GM19324 (cell line): ENCODE data around the gene SLC25A44.

Experiments used
- ATAC-seq: cut with Tn5 transposase; IDR thresholded peaks from one replicate; pipeline ENCODE4 v1.9.1; 2021; ENCODE audit warnings: mild to moderate bottlenecking, moderate library complexity; ENCODE audit not compliant: unreplicated experiment, low FRiP score

SLC25A44 gene

DNA sequence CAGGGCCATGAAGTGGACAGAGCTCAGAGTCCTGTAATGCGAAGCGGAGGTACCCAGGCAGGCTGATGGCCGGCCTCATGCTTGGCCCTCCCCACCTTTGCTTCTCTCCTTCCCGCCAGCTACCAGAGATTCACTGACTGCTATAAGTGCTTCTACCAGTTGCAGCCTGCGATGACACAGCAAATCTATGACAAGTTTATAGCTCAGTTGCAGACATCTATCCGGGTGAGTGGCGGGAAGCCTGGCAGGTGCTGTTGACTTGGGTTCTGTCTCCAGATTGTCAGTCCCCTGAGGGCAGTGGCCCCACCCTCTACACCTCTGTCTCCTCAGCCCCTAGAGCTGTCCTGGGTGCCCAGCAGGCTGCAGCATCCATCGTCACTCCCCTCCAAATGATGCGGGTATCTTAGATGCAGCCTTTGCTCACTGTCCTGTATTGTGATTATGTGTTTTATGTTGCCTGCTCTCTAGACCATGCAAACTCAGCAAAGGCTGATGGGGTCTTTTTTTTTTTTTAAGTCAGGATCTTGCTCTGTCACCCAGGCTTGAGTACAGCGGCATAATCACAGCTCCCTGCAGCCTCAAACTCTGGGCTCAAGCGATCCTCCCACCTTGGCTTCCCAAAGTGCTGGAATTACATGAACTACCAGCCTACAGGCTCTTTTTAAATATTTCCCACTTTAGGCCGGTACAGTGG, 38.4 kb downstream of the SLC25A44 start:
- ATAC-seq = no peak

DNA sequence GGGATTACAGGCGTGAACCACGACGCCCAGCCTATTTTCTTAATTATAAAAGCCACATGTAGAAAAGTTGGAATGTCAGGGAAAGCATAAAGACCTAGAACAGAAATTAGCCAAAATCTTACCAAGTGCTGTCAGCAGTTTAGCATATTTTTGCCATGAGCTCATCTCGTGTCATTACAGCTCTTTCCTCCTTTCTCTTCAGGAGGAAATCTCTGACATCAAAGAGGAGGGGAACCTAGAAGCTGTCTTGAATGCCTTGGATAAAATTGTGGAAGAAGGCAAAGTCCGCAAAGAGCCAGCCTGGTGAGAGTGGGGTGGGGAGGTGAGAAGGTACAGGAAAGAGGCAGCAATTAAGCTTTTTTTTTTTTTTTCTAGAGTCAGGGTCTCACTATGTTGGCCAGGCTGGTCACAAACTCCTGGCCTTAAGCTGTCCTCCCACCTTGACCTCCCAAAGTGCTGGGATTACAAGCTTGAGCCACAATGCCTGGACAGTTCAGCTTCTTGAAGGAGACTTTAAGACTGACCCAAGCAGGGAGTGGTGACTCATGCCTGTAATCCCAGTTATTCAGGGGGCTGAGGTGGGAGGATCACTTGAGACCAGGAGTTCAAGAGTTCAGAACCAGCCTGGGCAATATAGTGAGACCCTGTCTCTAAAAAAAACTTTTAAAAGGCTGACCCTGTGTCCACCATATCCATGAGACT, 39.7 kb downstream of the SLC25A44 start:
- ATAC-seq = no peak

- no peak for ATAC-seq
These were observed 42.3 kb downstream of the SLC25A44 start for GRCh38 chr1:156236164-156236563.

DNA sequence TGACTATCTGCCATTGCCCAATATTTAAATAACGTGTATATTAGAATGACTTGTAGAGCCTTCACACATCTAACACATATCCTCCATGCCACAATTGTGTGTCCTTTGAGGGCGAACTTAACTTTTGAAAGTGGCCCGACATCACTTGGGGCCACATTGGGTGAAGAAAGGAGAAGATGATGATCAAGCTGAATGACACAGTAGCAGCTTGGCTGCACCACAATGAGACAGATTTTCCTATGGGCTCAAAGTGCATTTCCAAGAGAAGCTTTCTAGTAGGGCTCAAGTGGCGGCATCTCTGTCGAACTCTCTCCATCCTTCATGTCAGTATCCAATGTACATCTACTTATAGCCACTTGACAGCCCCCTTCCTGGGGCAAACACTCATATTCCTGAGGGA, 44.3 kb downstream of the SLC25A44 start:
- ATAC-seq = no peak

DNA sequence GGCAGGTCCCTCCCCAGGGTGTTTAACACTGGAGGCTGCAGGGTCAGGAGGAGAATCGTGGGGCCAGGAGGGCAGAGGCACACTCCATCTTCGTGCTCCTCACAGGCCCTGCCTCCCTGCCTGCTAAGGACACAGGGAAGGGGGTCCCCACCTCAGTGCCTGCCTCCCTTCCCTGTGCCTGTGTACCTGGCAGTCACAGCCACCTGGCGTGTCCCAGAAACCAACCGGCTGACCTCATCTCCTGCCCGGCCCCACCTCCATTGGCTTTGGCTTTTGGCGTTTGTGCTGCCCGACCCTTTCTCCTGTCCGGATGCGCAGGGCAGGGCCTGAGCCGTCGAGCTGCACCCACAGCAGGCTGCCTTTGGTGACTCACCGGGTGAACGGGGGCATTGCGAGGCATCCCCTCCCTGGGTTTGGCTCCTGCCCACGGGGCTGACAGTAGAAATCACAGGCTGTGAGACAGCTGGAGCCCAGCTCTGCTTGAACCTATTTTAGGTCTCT, 47.5 kb downstream of the SLC25A44 start:
- ATAC-seq = no peak

DNA sequence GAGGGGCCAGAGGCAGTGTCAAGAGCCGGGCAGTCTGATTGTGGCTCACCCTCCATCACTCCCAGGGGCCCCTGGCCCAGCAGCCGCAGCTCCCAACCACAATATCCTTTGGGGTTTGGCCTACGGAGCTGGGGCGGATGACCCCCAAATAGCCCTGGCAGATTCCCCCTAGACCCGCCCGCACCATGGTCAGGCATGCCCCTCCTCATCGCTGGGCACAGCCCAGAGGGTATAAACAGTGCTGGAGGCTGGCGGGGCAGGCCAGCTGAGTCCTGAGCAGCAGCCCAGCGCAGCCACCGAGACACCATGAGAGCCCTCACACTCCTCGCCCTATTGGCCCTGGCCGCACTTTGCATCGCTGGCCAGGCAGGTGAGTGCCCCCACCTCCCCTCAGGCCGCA, 48.0 kb downstream of the SLC25A44 start, which contains the start of gene BGLAP:
BGLAP (plus strand) TSS at position 259 of the 400 bp plus-strand sequence; CDS start at position 307, 48 bp downstream.
- no peak for ATAC-seq

DNA sequence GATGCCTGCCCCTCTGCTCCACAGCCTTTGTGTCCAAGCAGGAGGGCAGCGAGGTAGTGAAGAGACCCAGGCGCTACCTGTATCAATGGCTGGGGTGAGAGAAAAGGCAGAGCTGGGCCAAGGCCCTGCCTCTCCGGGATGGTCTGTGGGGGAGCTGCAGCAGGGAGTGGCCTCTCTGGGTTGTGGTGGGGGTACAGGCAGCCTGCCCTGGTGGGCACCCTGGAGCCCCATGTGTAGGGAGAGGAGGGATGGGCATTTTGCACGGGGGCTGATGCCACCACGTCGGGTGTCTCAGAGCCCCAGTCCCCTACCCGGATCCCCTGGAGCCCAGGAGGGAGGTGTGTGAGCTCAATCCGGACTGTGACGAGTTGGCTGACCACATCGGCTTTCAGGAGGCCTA, 48.8 kb downstream of the SLC25A44 start:
- no peak for ATAC-seq

DNA sequence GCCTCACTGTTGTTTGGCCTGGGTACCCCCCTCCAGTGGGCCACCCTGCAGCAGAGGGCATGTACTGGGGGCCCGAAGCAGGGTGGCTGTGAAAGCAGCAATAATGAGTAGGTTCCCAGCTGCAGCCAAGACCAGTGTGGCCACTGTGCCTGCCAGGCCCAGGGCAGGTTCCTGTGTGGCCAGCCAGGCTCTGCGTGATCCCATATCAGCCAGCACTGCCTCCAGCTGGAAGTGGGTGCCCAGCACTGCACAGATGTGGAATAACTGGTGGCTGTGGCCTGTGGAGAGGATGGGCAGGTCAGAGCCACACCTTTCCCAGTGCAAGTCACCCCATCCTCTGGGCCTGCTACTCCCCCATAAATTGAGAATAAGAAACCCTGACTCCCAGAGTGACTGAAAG, 50.2 kb downstream of the SLC25A44 start:
- no peak for ATAC-seq

DNA sequence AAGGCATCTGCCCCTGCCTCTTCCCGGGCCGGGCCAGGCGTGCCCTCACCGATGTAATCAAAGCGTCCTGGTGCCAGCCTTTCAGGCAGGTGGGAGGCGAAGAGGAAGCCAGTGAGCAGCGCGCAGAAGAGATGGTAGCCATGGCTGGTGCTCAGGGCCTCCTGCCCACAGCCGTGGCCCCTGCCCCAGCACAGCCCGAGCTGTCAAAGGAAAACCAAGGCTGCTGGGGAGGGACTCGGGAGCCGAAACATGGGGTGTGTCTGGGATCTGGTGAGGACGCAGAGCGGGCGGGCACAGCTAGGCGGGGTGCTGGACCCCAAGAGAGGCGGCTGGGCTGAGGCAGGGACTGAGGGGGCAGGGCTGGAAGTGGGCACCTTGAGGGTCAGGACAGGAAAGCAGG, 50.8 kb downstream of the SLC25A44 start:
- no peak for ATAC-seq

DNA sequence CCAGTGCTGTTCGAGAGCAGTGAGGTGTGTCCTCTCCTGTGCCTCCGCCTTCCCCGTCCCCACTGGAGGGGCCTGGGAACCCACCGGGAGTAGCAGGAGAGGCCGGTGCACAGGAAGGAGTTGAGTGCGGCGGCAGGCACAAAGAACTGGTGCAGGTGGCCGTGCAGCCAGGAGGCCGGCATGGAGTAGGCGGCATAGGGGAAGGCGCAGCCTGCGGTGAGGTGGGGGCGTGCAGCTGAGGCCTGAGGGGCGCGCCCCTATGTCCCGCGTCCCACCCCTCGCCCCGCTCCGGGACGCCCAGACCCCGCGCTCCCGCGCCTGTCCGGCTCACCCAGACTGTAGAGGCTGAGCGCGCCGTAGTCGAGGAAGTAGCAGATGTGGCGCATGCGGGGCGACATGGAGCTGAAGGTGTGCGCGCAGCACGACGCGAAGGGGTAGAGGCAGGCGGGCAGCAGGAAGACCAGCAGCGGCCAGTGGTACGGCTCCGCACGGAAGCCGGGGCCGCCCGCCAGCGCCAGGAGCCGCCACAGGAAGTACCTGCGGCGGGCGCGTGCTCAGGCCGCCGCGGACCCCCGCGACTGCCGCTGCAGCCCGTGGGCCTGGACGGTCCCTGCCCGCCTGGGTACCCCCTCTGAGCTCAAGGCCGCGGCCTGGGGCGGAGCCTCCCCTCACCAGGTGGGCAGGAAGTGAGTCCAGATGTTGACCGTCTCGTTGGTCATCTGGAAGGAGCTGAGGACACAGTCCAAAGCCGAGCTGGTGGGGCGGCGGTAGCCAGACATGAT, 51.7 kb downstream of the SLC25A44 start:
- ATAC-seq = no peak

DNA sequence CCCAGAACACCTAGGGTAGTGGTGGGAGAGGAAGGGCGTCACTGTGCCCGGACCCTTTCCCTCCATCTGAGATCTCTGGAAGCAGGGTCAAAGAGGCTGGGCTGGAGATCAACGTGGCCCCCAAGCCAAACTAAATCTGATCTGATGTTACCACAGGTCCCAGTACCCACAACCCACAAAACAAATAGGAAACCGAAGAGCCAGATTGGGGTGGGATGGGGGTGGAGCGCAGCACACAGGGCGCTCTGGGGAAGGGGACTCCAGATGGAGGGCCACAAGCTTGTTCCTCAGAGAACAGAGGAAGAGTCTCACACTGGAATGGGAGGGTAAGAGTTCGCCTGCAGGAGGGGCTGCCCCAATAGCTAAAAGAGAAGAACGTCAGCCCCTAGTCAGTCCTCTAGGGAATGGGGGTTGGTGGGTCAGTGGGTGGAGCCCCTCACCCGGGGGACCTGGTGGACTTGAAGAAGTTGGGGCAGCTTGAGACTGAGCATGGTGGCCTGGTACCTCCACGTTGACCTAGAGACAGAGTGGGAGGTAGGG, 52.4 kb downstream of the SLC25A44 start:
- ATAC-seq = no peak

GRCh38 chr1:156246781-156247459, 53.0 kb downstream of the SLC25A44 start:
- no peak for ATAC-seq

GRCh38 chr1:156247460-156248322, 53.8 kb downstream of the SLC25A44 start, which contains the start of gene PAQR6:
TSS of gene PAQR6 (minus strand) at chr1:156248056. CDS start at chr1:156246731, 1,325 bp downstream.
- ATAC-seq = no peak

DNA sequence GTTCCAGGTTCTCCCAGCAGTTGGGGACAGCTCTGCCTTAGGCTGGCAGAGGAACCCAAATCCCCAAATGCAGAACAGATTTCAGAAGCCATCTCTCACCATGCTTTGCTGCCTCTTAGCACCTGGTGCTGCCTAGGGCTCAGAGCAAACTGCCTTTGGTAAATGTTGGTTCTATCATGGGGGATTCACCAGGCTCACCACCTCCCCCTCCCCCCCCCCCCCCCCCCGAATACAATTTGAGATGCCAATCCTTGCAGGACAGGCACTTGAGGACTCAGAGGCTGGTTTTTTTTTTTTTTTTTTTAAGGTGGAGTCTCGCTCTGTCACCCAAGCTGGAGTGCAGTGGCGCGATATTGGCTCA, 54.4 kb downstream of the SLC25A44 start:
- no peak for ATAC-seq

- no peak for ATAC-seq
These were observed 55.7 kb downstream of the SLC25A44 start for GRCh38 chr1:156249593-156249992.

- no peak for ATAC-seq
These were observed 57.6 kb downstream of the SLC25A44 start for GRCh38 chr1:156251527-156251926.

DNA sequence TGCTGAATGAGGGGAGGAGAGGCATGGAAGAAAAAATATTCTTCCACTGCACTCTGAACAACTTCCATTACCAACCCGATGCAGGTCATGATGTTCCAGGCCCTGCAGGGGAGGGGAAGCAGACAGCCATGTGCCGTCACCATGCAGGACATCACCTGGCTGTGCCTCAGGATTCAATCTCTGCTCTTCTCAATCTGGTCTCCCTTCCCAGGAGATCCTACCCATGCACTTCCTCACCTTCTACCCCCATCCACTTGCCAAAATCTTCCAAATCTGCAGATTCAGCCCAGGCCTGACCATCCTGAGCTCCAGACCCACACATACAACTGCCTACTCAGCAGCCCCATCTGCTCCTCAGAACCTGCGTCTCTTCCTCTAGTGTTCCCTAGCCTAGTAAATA, 59.7 kb downstream of the SLC25A44 start:
- no peak for ATAC-seq

- ATAC-seq = no peak
These were observed 63.8 kb downstream of the SLC25A44 start for GRCh38 chr1:156257711-156258110.

DNA sequence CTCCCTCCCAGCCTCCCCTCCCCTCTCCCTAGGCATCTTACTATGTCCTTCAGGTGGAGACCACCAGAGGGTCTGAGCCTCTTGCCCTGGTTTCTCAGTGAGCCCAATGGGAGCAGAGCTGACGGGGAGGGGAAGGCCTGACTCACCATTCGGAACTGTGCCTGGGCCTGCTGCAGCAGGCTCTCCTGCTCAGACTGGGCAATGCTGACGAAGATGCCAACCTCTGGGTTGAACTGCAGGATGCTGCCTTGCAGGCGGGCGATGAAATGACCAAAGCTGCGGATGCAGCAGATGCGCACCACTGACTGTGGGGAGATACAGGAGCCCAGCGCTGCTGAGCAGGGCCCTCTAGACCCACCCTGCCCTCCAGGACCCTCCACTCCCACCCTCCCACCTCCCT, 65.0 kb downstream of the SLC25A44 start:
- ATAC-seq = no peak
